Thyroid gland (tissue), 4 donors: ENCODE data around the gene EVA1B.

Source experiments
- CTCF ChIP-seq, 6 experiments: fragments of 200-600 bp in 3 of 6; fragments of 450-650 bp in 3 of 6; sonication (generic) in 3 of 6; IDR thresholded peaks; one replicate each; pipeline ENCODE4 v1.5.1; 2016 to 2019; ENCODE audit warnings: antibody characterized with exemption in 6 of 6, mild to moderate bottlenecking in 2 of 6, inconsistent platforms in 1 of 6, moderate library complexity in 1 of 6
- POLR2A ChIP-seq, 2 donors: fragments of 450-650 bp; IDR thresholded peaks; one replicate each; pipeline ENCODE4 v1.6.1; 2017; ENCODE audit warnings: antibody characterized with exemption in 2 of 2, mild to moderate bottlenecking in 2 of 2, moderate library complexity in 1 of 2

- TF ChIP-seq CTCF (IDR thresholded peaks at IDR 0.05) (no peak), POLR2A (IDR thresholded peaks at IDR 0.05) (no peak)
Measured at GRCh38 chr1:36352910-36353878, 29.7 kb upstream of the EVA1B start.
